GM12873 (cell line): ENCODE results near the gene KAZN.

ENCODE experiments used
- CTCF ChIP-seq: IDR thresholded peaks from 2 replicates; pipeline ENCODE4 v1.5.1; 2012; ENCODE audit warnings: low read depth, mild to moderate bottlenecking, moderate library complexity, low read length, control low read depth; ENCODE audit not compliant: insufficient read depth; ENCODE audit errors: missing control alignments

The KAZN gene

GRCh38 chr1:14783592-14783886, 185.1 kb downstream of the KAZN start:
- TF ChIP-seq CTCF = no peak

- no peak for TF ChIP-seq CTCF
These were observed 186.6 kb downstream of the KAZN start for GRCh38 chr1:14784790-14785773.

GRCh38 chr1:14786109-14786675, 187.7 kb downstream of the KAZN start:
- TF ChIP-seq CTCF = no peak

GRCh38 chr1:14786681-14787080, 188.2 kb downstream of the KAZN start:
- TF ChIP-seq CTCF = no peak

GRCh38 chr1:14787604-14788003, 189.1 kb downstream of the KAZN start:
- peak; percentile 5 for TF ChIP-seq CTCF

GRCh38 chr1:14788080-14788479, 189.6 kb downstream of the KAZN start:
- TF ChIP-seq CTCF = no peak

- TF ChIP-seq CTCF = no peak
These were observed 192.5 kb downstream of the KAZN start for GRCh38 chr1:14790982-14791381.
